Loucy (cell line): Measurements from ENCODE around the gene MTMR12.

Experiments used
- EZH2phosphoT487 ChIP-seq: fragments of 200-600 bp; IDR thresholded peaks from 2 replicates; pipeline ENCODE4 v1.6.1; 2018; ENCODE audit warnings: antibody characterized with exemption, mild to moderate bottlenecking, moderate library complexity, borderline replicate concordance
- TF ChIP-seq, protein P1 (sequence below): fragments of 200-600 bp; sonication (generic); conservative IDR thresholded peaks from 2 replicates; pipeline ENCODE4 v1.5.1; 2014; ENCODE audit warnings: mild to moderate bottlenecking, antibody characterized with exemption, low read length

DNA sequence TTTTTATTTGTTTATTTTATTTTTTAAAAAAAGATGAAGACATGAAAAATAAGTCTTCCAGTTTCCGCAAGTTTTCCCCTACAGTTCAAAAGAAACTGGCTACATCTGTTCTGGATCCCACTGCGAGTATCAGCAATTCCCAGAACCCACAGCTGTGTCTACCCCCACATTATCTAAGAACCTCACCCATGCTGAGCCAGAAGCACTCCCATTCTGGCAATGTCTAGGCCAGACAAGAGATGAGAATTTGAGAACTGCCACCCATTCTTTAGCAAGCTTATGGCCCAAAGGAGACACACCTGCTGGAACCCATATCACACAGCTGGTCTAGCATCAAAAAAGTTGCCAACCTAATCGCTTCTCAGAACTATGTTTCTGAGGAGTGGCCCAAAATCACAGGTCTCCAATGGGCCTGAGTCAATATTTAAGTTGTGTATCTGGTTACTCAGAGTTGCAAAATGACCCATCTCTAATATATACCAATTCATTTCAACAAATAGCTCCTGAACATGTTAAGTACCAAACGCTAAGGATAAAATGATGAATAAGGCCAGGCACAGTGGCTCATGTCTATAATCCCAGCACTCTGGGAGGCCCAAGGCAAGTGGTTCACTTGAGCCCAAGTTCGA lies 27.1 kb downstream of the MTMR12 start:
- TF ChIP-seq, protein P1, sequence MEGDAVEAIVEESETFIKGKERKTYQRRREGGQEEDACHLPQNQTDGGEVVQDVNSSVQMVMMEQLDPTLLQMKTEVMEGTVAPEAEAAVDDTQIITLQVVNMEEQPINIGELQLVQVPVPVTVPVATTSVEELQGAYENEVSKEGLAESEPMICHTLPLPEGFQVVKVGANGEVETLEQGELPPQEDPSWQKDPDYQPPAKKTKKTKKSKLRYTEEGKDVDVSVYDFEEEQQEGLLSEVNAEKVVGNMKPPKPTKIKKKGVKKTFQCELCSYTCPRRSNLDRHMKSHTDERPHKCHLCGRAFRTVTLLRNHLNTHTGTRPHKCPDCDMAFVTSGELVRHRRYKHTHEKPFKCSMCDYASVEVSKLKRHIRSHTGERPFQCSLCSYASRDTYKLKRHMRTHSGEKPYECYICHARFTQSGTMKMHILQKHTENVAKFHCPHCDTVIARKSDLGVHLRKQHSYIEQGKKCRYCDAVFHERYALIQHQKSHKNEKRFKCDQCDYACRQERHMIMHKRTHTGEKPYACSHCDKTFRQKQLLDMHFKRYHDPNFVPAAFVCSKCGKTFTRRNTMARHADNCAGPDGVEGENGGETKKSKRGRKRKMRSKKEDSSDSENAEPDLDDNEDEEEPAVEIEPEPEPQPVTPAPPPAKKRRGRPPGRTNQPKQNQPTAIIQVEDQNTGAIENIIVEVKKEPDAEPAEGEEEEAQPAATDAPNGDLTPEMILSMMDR, result no peak
- no peak for TF ChIP-seq EZH2phosphoT487
